HG03159 (cell line): ENCODE data around the gene NHLRC4.
"Not testable (repeated sequence)": the region's sequence is repeated elsewhere in the genome, so short reads cannot be mapped to it uniquely, and the experiment has no call there.

Experiments used
- ATAC-seq: cut with Tn5 transposase; IDR thresholded peaks from one replicate; pipeline ENCODE4 v1.9.1; 2021; ENCODE audit warnings: mild to moderate bottlenecking, moderate library complexity; ENCODE audit not compliant: unreplicated experiment

The NHLRC4 gene

GRCh38 chr16:596736-597060 is 29.9 kb downstream of the NHLRC4 start:
- ATAC-seq, result no peak

GRCh38 chr16:597655-598054 is 30.9 kb downstream of the NHLRC4 start:
- ATAC-seq, result not testable (repeated sequence)

GRCh38 chr16:598823-599739 is 32.3 kb downstream of the NHLRC4 start:
- no peak for ATAC-seq

GRCh38 chr16:600781-601180 is 34.0 kb downstream of the NHLRC4 start:
- no peak for ATAC-seq

GRCh38 chr16:603933-604332 is 37.1 kb downstream of the NHLRC4 start:
- no peak for ATAC-seq

GRCh38 chr16:606656-607307 is 40.0 kb downstream of the NHLRC4 start:
- no peak for ATAC-seq

GRCh38 chr16:608019-608418 is 41.2 kb downstream of the NHLRC4 start:
- no peak for ATAC-seq

- ATAC-seq, result no peak
These were observed 42.5 kb downstream of the NHLRC4 start for GRCh38 chr16:609316-609715.

GRCh38 chr16:609984-610383 is 43.2 kb downstream of the NHLRC4 start:
- no peak for ATAC-seq

GRCh38 chr16:610513-611381 is 43.9 kb downstream of the NHLRC4 start:
- ATAC-seq, result no peak

- ATAC-seq, result no peak
These were observed 48.3 kb downstream of the NHLRC4 start for GRCh38 chr16:615122-615521.

- ATAC-seq, result no peak
These were observed 50.2 kb downstream of the NHLRC4 start for GRCh38 chr16:616733-617586.

GRCh38 chr16:617855-618254 is 51.0 kb downstream of the NHLRC4 start:
- ATAC-seq, result no peak
